HCT116 (cell line): ENCODE results near the gene DDR1.

Experiments used
- CEBPB ChIP-seq: IDR thresholded peaks from 2 replicates; pipeline ENCODE4 v1.6.1; 2012; ENCODE audit warnings: low read depth
- CTCF ChIP-seq, 3 experiments: fragments of 200-600 bp in 1 of 3; sonication (generic) in 1 of 3; IDR thresholded peaks in 2 of 3; conservative IDR thresholded peaks in 1 of 3; 2 replicates each; pipeline ENCODE4 v1.5.1; 2012 to 2017; ENCODE audit warnings: low read depth in 2 of 3, low read length in 2 of 3, antibody characterized with exemption in 1 of 3, borderline replicate concordance in 1 of 3, control low read depth in 1 of 3, mild to moderate bottlenecking in 1 of 3, mixed read lengths in 1 of 3, mixed run types in 1 of 3, moderate library complexity in 1 of 3; ENCODE audit not compliant: insufficient read depth in 1 of 3
- EZH2 ChIP-seq: fragments of 200-600 bp; sonication (generic); IDR thresholded peaks from 2 replicates; pipeline ENCODE4 v1.6.1; 2017; ENCODE audit warnings: antibody characterized with exemption, mixed run types
- JUND ChIP-seq: IDR thresholded peaks from 2 replicates; pipeline ENCODE4 v1.6.1; 2012
- POLR2A ChIP-seq: IDR thresholded peaks from 2 replicates; pipeline ENCODE4 v1.7.0; 2011; ENCODE audit warnings: borderline replicate concordance; ENCODE audit not compliant: insufficient read depth, insufficient read length; ENCODE audit errors: extremely low read depth
- POLR2AphosphoS5 ChIP-seq: IDR thresholded peaks from 2 replicates; pipeline ENCODE4 v1.6.1; 2011; ENCODE audit warnings: mild to moderate bottlenecking, low read depth, low read length, moderate library complexity
- RAD21 ChIP-seq: IDR thresholded peaks from 2 replicates; pipeline ENCODE4 v1.6.1; 2012; ENCODE audit warnings: low read depth, mild to moderate bottlenecking
- REST ChIP-seq: IDR thresholded peaks from 2 replicates; pipeline ENCODE4 v1.6.1; 2012; ENCODE audit warnings: low read depth
- ZFX ChIP-seq: fragments of 450-650 bp; IDR thresholded peaks from 2 replicates; pipeline ENCODE4 v1.6.1; 2017

- TF ChIP-seq JUND: no peak
- no peak for TF ChIP-seq CEBPB
- no peak for TF ChIP-seq REST
- TF ChIP-seq POLR2A: no peak
- TF ChIP-seq ZFX: no peak
- TF ChIP-seq CTCF (IDR thresholded peaks at IDR 0.05 in 2 of 3, conservative IDR thresholded peaks at IDR 0.05 in 1 of 3; ENCODE audit: borderline replicate concordance in 1 of 3, insufficient read depth in 1 of 3, low read depth in 2 of 3, low read length in 2 of 3): no peak
- no peak for TF ChIP-seq EZH2
- no peak for TF ChIP-seq RAD21
- TF ChIP-seq POLR2AphosphoS5: no peak
Observed at GRCh38 chr6:30930506-30930905, 46.2 kb downstream of the DDR1 start.
